Caki2 (cell line): Measurements from ENCODE around the gene ALX4. TPM values are rescaled to one million over a fixed set of nuclear protein-coding genes. Genes with fewer than 3 reads are reported as not detected.
A peak's percentile ranks its signal among the peaks of the same experiment; 100 is the strongest.

ENCODE experiments used
- DNase-seq: peaks from one replicate; pipeline ENCODE4 v3.0.0-alpha.2; 2015; ENCODE audit warnings: low read depth
- in situ Hi-C: cut with HindIII; loops from 2 replicates; pipeline ENCODE4 v1.10.0; 2016; ENCODE audit warnings: low sequenced_read_pairs, low pct_unique_long_range_greater_than_20kb, mixed read lengths
- total RNA-seq: library from RNA; depleted of rRNA; stranded (reverse); fragments of >200 nt; shearing (Covaris generic); gene quantifications from 2 replicates; pipeline ENCODE4 v1.2.3, GENCODE V29; 2014; ENCODE audit warnings: low replicate concordance

ALX4 gene
- total RNA-seq, 1 experiment from 2014 or later, result not detected

DNA sequence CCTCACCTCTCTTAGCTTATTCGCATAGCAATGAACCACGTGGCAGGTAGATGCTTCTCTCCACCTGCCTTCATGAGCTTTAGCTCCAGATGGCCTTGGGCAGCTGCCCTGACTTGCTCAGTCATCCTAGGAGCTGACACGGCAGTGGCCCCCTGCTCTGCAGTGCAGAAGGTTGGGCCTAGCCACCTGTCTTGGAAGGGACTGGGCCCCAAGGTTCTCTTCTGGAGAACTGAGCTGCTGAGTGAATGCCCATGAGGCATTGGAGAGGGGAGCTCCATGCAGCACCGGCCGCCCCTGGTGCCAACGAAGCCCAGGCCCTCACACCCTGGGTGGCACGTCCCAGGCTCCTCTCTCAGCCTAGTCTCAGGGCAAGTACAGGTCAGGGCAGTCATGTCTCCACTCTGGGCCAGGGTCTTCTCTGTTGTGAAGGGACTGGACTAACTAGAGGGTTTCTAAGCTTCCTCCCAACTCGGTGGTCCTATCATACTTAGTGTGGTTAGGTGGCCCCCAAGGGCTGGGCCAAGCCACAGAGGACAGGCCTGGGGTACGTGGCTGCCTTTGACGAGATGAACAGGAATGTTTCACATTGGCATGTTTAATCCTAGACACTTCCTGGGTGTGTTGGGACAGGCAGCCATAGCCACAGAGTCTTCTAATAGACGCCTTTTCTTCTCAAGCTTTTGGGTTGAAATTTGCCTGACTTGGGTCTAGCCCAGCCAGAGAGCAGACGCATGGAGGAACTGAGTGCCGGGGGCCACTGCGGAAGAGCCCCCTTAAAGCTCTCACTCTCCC, 47.9 kb downstream of the ALX4 start:
- in situ Hi-C loops, result no loop called here

DNA sequence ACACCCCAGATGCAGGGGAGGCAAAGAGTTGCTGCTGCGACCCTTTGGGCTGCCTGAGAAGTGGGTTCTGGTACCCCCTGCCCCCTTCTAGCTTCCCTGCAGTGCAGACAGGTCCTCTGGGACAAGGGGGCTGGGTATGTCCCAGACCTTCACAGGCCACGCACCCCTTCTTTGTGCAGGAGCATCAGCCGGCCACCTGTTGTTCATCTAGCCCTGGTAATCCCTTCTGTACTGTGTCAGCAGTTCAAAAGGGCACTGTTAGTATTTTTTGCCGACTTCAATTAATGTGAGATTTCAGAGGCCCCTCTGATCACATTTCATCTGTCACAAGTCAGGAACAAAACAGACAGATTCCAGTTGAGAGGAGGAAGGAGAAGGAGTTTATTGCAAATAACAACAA, 49.9 kb downstream of the ALX4 start:
- in situ Hi-C loops, result no loop called here
- DNase-seq, result no peak

More for the DNA sequence above, 47.9 kb downstream of the ALX4 start:
- DNase-seq, result no peak

DNA sequence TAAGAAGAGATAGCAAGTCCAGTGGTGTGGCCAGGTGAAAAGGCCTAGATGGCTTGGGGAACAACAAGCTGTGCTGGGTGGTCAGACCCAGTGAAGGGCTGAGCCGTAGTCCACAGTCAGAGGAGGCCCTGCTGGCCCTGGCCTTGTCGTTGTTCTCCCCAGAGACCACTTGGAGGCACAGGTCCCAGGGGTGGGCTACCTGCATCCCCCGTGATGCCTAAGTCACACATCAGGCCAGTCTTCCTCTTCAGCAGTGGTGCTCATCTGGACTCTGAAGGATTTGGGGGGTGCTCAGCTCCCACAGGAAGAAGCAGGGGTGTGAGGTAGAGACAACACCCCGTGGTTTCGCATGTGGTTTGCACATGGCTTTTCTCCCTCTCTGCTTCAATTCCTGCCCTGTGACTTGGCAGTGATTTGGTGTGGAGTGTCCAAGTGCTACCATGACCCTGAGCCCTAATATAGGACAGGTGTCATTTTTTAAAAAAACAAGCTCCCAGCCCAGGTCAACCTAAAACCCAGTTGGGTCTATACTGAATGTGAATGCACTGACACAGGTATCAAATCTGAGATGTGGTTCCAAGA, 51.0 kb downstream of the ALX4 start:
- DNase-seq, result no peak
- in situ Hi-C loops, result no loop called here

DNA sequence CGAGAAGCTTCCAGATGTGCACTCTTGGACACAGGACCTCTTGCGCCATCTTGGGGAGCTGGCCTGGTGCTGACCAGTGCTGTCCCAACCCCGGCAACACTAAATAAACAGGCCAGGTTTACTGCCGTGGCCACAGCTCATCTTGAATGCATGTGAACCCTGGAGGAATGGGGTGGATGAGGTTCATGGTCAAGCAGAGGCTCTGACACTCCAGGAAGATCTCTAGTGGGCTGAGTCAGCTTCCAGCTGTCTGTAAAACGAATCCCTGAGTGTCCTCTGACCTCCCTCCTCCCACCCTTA, 51.8 kb downstream of the ALX4 start:
- in situ Hi-C loops, result no loop called here
- DNase-seq, result no peak

DNA sequence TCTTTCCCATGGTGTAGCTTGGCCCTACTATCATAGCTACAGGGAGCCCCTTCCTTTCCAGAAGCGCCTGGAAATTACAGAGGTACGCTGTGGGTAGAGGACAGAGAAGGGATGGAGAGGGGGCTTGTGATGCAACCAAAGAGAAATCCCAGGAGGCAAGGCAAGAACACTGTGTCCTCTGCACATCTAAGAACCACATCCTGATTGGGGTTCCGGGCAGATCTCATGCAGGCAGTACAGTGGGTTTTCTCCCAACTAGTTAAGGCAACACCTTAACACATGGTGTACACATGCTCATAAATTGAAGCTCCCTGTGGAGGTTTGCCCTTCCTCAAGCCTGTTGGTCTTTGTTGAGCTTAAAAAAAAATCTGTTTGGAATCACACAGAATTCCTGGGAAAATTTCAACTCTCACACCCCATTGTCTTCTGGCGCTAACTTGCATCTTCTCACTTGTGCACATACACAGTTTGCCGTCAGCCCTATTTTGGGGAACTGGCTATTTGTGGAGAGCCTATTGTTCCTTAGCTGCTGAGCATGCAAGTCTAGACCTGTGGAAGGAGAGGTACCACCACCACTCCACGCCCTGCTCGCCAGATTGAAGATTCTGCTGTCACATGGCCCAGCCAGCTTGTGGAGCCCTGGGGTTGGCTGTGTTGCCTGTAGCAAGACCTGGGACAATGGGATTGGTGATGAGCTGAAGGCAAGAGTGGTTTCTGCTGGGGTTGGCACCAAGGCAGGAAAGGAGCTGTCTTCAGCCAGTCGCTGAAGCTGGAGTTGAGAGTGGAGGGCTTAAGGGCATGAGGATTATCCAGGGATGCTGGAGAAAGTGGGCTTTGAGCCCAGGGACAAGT, 52.4 kb downstream of the ALX4 start:
- in situ Hi-C loops, result no loop called here
- no peak for DNase-seq

DNA sequence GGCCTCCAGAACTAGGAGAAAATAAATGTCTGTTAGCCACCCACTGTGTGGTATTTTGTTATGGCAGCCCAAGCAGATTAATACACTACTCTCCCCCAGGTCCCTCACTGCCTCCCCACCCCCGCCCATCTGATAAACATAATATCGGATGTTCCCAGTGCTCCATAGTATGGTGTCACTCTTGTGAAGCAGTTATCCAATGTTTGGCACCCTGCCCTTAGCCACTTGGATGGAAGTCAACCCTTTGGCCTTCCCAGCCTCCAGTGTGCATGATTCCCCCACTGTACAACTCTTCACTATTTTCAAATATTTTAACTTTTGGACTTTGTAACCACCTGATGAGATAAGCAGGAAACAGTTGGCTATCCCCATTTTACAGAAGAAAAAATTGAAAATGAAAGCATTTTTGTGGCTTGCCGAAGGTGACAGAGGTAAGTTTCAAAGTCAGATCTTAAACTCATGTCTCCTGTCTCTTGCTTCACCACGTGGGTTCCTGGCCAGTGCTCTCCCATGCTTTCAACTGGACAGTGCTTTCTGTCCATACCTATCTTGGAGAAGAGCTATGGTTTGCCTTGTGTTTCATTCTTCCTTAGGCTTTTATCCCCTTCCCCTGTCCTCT, 53.2 kb downstream of the ALX4 start:
- no peak for DNase-seq
- in situ Hi-C loops, result no loop called here

DNA sequence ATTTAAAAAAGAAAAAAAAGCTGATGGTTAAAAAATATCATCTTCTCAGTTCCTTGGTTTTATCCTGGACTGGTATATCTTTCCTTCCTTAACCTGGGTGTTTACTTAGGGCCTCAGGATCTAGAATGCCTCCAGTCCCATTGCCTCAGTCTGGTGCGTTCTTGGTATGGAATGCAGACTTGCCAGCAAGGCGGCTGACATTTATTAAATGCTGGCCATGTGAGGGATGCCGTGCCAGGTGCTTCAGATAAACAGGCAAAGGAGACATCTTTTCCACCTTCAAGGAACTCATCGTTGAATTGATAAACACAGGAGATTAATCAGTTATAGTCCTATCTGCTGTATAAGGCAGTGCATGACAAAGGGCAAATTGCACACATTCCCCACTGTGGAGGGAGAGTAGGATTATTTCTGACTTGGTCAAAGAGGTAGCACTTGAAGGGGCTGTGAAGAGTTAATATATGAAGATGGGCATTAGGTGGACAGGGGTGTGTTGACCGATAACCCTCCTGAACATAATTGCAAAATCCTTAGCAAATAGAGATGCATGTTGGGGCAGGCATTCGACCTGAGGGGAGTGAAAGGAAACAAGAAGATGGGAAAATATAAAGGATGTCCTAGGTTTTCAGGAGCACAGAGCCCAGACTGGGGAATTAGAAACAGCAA, 54.4 kb downstream of the ALX4 start:
- in situ Hi-C loops, result no loop called here

DNA sequence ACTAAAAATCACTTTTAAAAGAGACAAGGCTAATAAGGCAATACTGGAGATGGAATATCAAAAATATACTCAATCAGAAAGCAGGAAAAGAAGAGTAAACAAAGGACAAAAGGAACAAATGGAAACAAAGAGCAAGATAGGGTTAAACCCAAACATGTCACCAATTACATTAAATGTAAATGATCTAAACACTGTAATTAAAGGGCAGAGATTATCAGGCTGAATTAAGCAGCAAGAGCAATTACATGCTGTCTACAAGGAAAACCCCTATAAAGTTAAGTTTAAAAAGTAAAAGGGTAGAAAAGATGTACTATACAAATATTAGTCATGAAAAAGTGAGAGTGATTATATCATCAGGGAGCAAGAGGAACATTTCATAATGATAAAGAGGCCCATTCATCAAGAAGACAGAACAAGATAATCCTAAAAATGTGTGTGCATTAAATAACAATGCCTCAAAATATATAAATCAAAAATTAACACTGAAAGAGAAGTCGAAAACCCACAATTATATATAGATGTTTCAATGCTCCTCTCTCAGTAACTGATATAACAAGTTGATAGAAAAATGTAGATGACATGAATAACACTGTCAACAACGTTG, 56.8 kb downstream of the ALX4 start:
- in situ Hi-C loops, result no loop called here
- DNase-seq, result no peak

More for the DNA sequence above, 54.4 kb downstream of the ALX4 start:
- DNase-seq, result no peak

DNA sequence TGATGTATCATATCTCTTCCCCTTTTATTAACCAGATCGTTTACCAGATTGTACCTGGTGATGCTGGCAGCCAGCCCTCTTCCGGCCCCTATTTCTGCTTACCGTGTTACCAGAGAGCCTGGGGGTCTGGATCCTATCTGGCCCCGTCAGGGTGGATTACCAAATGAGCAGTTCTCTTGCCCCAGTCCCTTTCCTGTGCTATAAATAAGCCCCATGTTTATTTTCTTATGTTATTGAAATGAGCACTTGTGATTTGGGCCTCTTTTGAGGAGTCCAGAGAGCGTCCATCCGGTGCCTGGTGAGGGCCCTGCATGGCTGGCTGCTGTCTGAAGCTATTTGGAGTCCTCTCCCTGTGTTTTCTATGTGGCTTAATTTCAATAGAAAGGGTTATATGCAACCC, 59.5 kb downstream of the ALX4 start:
- in situ Hi-C loops, result no loop called here
- no peak for DNase-seq

DNA sequence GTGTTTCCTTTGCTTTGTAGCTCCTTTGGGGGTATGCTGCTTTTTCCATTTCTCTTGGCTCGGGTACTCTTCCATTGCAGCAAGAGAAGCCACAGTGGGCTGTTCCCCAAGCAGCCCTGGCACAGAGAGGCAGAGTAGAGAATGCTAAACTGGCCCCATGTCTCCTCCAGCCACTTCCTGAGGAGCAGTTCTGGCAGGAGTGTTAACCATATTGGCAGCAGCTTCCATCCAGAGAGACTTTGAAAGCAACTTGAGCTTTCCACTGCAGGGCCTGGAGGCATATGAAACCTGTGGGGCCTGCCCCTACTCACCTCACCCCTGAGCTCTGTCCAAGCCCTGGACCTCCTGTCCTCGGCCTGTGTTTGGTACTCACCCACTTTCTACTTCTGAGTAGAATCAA, 61.8 kb downstream of the ALX4 start:
- in situ Hi-C loops, result no loop called here
- no peak for DNase-seq

DNA sequence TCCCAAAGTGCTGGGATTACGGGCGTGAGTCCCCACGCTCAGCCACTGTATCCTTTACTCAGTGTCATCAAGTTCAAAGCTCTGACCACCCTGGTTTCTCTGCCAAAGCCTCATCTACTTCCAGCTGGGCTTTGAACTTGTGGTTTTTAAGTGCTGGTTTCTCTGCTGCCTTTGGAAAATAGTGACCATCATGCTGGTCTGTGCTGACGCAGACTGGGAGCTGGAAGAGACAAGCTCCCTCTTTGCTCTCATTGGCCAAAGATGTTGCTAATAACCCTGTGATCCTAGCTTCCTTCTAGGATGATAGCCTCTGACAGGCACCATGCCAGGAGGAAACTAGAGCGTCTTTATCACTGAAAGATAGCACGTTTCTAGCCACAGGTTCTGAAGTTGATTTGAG, 62.4 kb downstream of the ALX4 start:
- in situ Hi-C loops, result no loop called here
- no peak for DNase-seq

DNA sequence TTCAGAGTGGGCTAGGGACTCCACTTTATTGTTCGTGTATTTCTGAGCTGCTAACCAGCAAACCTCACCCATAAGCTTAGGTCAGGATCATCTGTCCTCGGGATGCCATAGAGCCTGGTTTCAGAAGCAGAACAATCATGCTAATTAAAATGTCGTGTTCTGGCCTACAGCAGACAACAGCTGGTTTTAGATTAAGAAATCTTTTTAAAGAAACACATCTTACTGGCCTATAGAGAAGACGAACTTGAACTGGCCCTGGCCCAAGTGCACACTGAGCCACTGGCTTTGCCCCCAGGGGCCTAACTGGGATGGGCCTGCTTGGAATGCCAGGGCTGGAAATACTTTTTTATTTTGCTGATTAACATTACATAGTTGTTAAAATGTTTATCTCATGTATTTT, 63.2 kb downstream of the ALX4 start:
- DNase-seq, result no peak
- in situ Hi-C loops, result no loop called here

DNA sequence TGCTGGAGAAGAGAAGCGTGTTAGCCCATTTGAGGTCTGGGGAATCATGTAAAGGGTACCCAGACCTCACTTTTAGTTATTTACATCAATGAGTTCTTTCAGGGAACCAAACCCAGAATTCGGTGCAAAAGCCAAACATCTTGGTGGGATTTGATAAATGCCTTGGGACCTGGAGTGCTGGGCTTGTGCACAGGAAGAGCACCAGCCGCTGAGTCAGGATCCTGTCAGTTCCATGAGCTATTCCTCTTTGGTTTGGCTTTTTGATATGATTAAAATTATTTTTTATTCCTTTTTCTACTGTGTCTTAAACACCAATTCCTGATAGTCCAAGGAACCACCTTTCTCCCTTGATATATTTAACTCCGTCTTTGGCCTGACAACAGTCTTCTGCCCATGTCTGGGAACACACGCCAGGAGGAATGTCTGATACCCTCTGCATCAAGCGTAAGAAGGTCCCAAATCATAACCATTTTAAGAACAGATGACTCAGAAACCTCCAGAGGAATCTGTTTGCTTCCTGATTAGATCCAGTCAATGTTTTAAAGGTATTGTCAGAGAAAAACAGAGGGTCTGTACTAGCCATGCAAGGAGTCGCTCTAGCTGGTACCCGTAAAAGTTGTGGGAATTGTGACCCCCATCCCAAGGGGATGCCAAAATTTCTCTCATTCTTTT, 65.2 kb downstream of the ALX4 start:
- in situ Hi-C loops, result no loop called here
- DNase-seq, result no peak

DNA sequence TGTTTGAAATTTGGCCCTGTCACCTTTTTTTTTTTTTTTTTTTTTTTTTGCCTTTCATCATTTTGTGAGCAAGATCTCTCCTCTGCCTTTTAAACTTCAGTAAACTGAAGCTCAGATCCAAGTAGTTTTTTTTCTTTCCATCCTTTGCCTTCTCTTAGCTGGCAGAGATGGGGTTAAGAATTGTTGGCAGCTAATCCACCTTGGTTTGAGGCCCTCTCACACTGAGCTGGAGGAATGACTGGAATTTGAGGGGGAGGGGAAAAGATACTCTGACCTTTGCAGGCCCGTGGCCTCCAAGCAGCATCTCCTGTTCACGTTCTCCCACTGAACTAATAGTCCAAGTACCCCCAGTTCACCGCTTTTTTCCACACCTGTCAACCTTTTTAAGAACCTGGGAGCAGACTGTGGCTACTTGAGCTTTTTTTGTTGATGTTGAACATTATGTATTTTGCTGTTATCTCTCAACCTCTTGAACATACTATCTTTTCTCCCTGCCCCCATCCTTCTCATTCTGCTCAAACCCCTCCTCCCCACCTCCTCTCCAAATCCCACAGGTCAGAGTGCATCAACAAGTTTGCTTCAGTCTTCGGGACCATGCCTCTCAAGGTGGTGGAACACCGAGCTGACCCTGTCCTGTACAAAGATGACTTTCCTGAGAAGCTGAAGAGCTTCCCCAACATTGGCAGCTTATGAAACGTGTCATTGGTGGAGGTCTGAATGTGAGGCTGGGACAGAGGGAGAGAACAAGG, 66.2 kb downstream of the ALX4 start:
- DNase-seq, result peak; percentile 45
- in situ Hi-C loops, result no loop called here

DNA sequence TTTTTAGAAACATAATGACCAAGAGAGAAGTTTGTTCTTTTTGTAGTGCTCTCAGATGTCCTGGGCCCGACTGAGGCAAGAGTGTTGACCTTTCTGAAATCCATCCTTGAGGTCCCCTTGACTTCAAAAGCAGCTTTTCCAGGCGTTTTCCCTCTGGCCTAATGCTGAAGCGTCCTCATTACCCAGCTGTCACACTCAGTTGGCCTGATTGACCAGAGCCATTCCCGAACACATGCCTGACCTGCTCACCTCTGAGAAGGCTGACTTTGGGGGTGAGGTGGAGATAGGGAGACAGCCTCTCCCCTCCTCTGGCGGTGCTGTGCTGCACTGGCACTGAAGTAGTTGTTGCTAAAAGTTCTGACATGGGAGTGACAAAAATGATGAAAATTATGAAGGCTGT, 66.9 kb downstream of the ALX4 start:
- DNase-seq, result no peak
- in situ Hi-C loops, result no loop called here

DNA sequence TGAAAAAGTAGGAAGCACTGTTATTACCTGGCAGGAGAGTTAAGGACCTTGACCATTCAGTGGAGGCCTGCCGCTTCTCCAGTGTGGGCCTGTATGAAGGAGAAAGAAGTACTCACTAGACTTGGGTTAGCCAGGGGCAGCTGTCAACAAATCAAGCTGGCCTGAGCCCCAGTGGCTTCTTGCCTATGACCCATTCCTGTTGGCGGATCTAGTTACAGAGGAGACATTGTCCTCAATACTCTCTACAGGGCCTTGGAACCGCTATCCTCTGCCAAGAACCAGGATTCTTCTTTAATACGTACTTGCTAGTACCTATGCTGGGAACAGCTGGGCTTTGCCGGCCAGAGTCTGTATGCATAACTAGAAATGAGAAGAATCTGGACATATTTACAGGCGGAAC, 68.1 kb downstream of the ALX4 start:
- in situ Hi-C loops, result no loop called here
- no peak for DNase-seq

DNA sequence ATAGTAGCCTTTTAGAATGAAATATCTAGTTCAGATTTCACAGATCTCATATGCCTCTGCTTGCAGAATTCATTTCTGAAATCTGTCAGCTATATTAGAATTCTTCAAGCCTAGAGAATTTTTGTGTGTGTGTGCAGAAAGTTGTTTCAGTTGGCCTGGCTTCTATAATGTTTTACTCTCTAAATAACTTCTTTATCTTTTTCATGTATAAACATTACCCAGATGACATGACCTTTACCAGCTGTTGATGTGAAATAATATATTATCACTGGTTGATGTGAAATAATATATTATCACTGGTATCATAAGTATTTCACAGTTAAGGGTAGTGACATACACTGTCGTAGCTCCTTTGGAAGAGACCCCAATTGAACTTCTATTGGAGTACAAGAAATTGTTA, 72.8 kb downstream of the ALX4 start:
- in situ Hi-C loops, result no loop called here
- no peak for DNase-seq
